ENCODE measurements around the gene FOXK2. TPM values are rescaled to one million over a fixed set of nuclear protein-coding genes. Genes with fewer than 3 reads are reported as not detected.
"Not testable (repeated sequence)": the region's sequence is repeated elsewhere in the genome, so short reads cannot be mapped to it uniquely, and the experiment has no call there.

Gene FOXK2
- polyA plus RNA-seq, 2 of the 4 experiments (the other 2 are of a cell fraction) = 34.8 to 39.2 TPM

DNA sequence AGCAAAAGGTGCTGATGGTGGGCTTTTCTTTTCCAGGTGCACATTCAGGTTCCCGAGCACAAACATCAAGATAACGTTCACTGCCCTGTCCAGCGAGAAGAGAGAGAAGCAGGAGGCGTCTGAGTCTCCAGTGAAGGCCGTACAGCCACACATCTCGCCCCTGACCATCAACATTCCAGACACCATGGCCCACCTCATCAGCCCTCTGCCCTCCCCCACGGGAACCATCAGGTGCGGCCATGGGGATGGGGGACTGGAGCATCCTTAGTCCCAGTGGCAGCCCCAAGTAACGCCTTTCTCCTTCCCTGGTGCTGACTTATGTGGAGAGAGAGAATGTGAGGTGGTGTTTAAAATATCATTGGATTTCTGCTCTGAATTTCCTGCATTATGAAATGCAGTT is 43.8 kb downstream of the FOXK2 start:
- no peak for DNase-seq (ENCODE audit: low read depth in 1 of 2, low spot score in 1 of 2)
- H3K27ac ChIP-seq = 0 out of 6 replicates have a peak overlapping the region, but pooled peaks of 1 of the 2 experiments have one; percentile 31
- H3K4me1 ChIP-seq = peaks cover 66% of the 10 kb centered on the region
- 78% methylated on average over 9 of the region's 9 CpGs for WGBS (ENCODE audit: missing lambda C conversion rate)
- H3K4me2 ChIP-seq = peak overlapping the region; percentile 28; the same call in 1 of the 3 replicates
- POLR2A ChIA-PET = no interaction called here
- CTCF ChIA-PET = interaction anchor here (1.2 to 1.9 kb wide), 2 partner anchors 10 to 533 kb away, joined by 4 to 8 read pairs; no protein-coding TSS in a partner anchor
- no peak for FAIRE-seq
- no peaks in the 10 kb centered on the region for H3K9me3 ChIP-seq
- peak in 1 of 2 experiments; percentile 11; a peak in 2 of 6 replicates for ATAC-seq
- H3K4me3 ChIP-seq = no peak overlapping the region
- TF ChIP-seq SREBF2 (IDR thresholded peaks at IDR 0.05) = no peak
- no peak for TF ChIP-seq PHF8 (IDR thresholded peaks at IDR 0.05; ENCODE audit: borderline replicate concordance, low read depth)
- TF ChIP-seq MYC (IDR thresholded peaks at IDR 0.05; ENCODE audit: borderline replicate concordance, low read length) = no peak
- TF ChIP-seq EP300 (IDR thresholded peaks at IDR 0.05) = no peak
- TF ChIP-seq EHMT2 (IDR thresholded peaks at IDR 0.05; ENCODE audit: low read depth) = no peak
- no peak for TF ChIP-seq MAZ (IDR thresholded peaks at IDR 0.05; ENCODE audit: borderline replicate concordance, low read depth, low read length)
- TF ChIP-seq NFE2L2 (conservative IDR thresholded peaks at IDR 0.05; ENCODE audit: low read length) = no peak
- TF ChIP-seq HOXA7 (CRISPR knock-in tag; IDR thresholded peaks at IDR 0.05) = no peak
- TF ChIP-seq CBX2 (IDR thresholded peaks at IDR 0.05; ENCODE audit: borderline replicate concordance, low read depth) = no peak
- no peak for TF ChIP-seq HOXB5 (CRISPR knock-in tag; IDR thresholded peaks at IDR 0.05)
- no peak for TF ChIP-seq ZFP36 (IDR thresholded peaks at IDR 0.05; ENCODE audit: borderline replicate concordance, partially characterized antibody)
- TF ChIP-seq FOSL2 (IDR thresholded peaks at IDR 0.05) = no peak
- no peak for TF ChIP-seq FOSL2 (CRISPR knock-in tag; IDR thresholded peaks at IDR 0.05)
- TF ChIP-seq CBX8 (IDR thresholded peaks at IDR 0.05) = no peak
- no peak for TF ChIP-seq ZNF302 (CRISPR knock-in tag; IDR thresholded peaks at IDR 0.05)
- no peak for TF ChIP-seq RARB (CRISPR knock-in tag; IDR thresholded peaks at IDR 0.05)

DNA sequence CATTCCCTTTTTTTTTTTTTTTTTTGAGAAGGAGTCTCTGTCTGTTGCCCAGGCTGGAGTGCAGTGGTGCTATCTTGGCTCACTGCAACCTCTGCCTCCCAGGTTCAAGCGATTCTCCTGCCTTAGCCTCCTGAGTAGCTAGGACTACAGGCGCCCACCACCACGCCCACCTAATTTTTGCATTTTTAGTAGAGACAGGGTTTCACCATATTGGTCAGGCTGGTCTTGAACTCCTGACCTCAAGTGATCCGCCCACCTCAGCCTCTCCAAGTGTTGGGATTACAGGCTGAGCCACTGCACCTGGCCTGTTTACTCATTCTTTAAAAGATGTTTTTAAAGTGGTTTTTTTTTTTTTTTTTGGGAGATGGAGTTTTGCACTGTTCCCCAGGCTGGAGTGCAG is 44.2 kb downstream of the FOXK2 start:
- H3K4me1 ChIP-seq = peaks cover 70% of the 10 kb centered on the region
- FAIRE-seq; POLR2A ChIA-PET; H3K4me3 ChIP-seq; ATAC-seq; DNase-seq (ENCODE audit: low read depth in 1 of 2, low spot score in 1 of 2); H3K27ac ChIP-seq; H3K9me3 ChIP-seq: not testable (repeated sequence)
- CTCF ChIA-PET = interaction anchor here (0.6 to 1.2 kb wide), 2 partner anchors 533 to 588 kb away, joined by 3 to 4 read pairs; no protein-coding TSS in a partner anchor
- WGBS (ENCODE audit: missing lambda C conversion rate) = 79% methylated on average over 4 of the region's 4 CpGs
- H3K4me2 ChIP-seq = 0 out of 3 replicates have a peak overlapping the region, but pooled peaks have one; percentile 28

DNA sequence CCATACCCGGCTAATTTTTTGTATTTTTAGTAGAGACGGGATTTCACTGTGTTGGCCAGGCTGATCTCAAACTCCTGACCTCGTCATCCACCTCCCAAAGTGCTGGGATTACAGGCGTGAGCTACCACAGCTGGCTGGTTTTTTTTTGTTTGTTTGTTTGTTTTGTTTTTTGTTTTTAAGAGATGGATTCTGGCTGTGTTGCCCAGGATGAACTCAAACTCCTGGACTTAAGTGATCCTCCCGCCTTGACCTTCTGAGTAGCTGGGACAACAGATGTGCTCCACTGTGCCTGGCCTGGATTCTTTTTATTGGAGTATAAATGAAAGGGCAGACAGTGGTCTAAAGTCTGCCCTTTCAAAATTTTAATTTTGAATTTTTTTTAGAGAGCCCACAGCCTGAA is 44.7 kb downstream of the FOXK2 start:
- no peaks in the 10 kb centered on the region for H3K9me3 ChIP-seq
- 90% methylated on average over 5 of the region's 5 CpGs for WGBS (ENCODE audit: missing lambda C conversion rate)
- ChIA-PET CTCF (interaction anchor here (0.6 kb wide), 1 partner anchor 588 kb away, joined by 3 read pairs; no protein-coding TSS in a partner anchor), POLR2A (no interaction called here)
- FAIRE-seq (no peak), ATAC-seq (no peak), DNase-seq (ENCODE audit: low read depth in 1 of 2, low spot score in 1 of 2) (no peak)
- peaks cover 72% of the 10 kb centered on the region for H3K4me1 ChIP-seq
- no peak overlapping the region for H3K4me3 ChIP-seq
- TF ChIP-seq KDM5A (IDR thresholded peaks at IDR 0.05) (no peak), MAFK (IDR thresholded peaks at IDR 0.05; ENCODE audit: partially characterized antibody) (no peak), CBX8 (IDR thresholded peaks at IDR 0.05) (no peak), FOSL2 (IDR thresholded peaks at IDR 0.05) (no peak), FOSL2 (CRISPR knock-in tag; IDR thresholded peaks at IDR 0.05) (no peak), NFE2L2 (conservative IDR thresholded peaks at IDR 0.05; ENCODE audit: low read length) (no peak), BHLHE40 (IDR thresholded peaks at IDR 0.05; ENCODE audit: low read depth, low read length) (no peak), TFCP2L1 (CRISPR knock-in tag; IDR thresholded peaks at IDR 0.05) (no peak), RNF2 (IDR thresholded peaks at IDR 0.05; ENCODE audit: borderline replicate concordance, low read depth) (no peak)
- TF ChIP-seq, protein P1, sequence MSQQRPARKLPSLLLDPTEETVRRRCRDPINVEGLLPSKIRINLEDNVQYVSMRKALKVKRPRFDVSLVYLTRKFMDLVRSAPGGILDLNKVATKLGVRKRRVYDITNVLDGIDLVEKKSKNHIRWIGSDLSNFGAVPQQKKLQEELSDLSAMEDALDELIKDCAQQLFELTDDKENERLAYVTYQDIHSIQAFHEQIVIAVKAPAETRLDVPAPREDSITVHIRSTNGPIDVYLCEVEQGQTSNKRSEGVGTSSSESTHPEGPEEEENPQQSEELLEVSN (IDR thresholded peaks at IDR 0.05; ENCODE audit: borderline replicate concordance, low read depth) = no peak
- TF ChIP-seq, protein P2, sequence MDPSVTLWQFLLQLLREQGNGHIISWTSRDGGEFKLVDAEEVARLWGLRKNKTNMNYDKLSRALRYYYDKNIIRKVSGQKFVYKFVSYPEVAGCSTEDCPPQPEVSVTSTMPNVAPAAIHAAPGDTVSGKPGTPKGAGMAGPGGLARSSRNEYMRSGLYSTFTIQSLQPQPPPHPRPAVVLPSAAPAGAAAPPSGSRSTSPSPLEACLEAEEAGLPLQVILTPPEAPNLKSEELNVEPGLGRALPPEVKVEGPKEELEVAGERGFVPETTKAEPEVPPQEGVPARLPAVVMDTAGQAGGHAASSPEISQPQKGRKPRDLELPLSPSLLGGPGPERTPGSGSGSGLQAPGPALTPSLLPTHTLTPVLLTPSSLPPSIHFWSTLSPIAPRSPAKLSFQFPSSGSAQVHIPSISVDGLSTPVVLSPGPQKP (IDR thresholded peaks at IDR 0.05; ENCODE audit: low read depth, low read length) = no peak
- H3K27ac ChIP-seq = no peak overlapping the region
- no peak overlapping the region for H3K4me2 ChIP-seq
